Measurements from ENCODE around the gene HPN. TPM values are rescaled to one million over a fixed set of nuclear protein-coding genes. Genes with fewer than 3 reads are reported as not detected.

Gene HPN
- polyA plus RNA-seq, 6 donors from 2014 or later = not detected

GRCh38 chr19:35066691-35067563, 25.4 kb downstream of the HPN start:
- H3K9me3 Mint-ChIP-seq = peaks cover 0 to 7% (median 2%) of the 10 kb centered on the region in 7 donors
- H3K4me1 Mint-ChIP-seq = peaks cover 11 to 35% (median 16%) of the 10 kb centered on the region in 3 donors
- ATAC-seq (ENCODE audit: low read depth in 2 of 2) = peak; percentile 92 to 94
- peak overlapping the region in 6 of 8 donors; percentile 29 to 80 (median 43) for H3K4me3 Mint-ChIP-seq
- peak; percentile 88 for DNase-seq
- H3K36me3 Mint-ChIP-seq = no peaks in the 10 kb centered on the region
- peak overlapping the region in 5 of 6 donors; percentile 47 to 89 (median 83) for H3K27ac Mint-ChIP-seq
- H3K27me3 Mint-ChIP-seq = peaks cover 0 to 5% (median 0%) of the 10 kb centered on the region in 3 donors

GRCh38 chr19:35068941-35069634, 27.6 kb downstream of the HPN start:
- H3K4me1 Mint-ChIP-seq = peaks cover 12 to 36% (median 14%) of the 10 kb centered on the region in 3 donors
- no peaks in the 10 kb centered on the region for H3K36me3 Mint-ChIP-seq
- peak overlapping the region in 1 of 6 donors; percentile 87 for H3K27ac Mint-ChIP-seq
- ATAC-seq (ENCODE audit: low read depth in 2 of 2) (no peak), DNase-seq (no peak)
- H3K4me3 Mint-ChIP-seq = peak overlapping the region in 1 of 8 donors; percentile 22
- peaks cover 0 to 5% (median 0%) of the 10 kb centered on the region in 3 donors for H3K27me3 Mint-ChIP-seq
- H3K9me3 Mint-ChIP-seq = peaks cover 0 to 7% (median 2%) of the 10 kb centered on the region in 7 donors

- Mint-ChIP-seq H3K4me1 (peaks cover 16 to 39% (median 17%) of the 10 kb centered on the region in 3 donors), H3K27ac (no peak overlapping the region), H3K27me3 (peaks cover 0 to 5% (median 0%) of the 10 kb centered on the region in 3 donors), H3K4me3 (peak overlapping the region in 1 of 8 donors; percentile 22), H3K36me3 (no peaks in the 10 kb centered on the region), H3K9me3 (peaks cover 0 to 7% (median 2%) of the 10 kb centered on the region in 7 donors)
- ATAC-seq (ENCODE audit: low read depth in 2 of 2) = no peak
- DNase-seq = no peak
Measured at GRCh38 chr19:35069696-35070095, 28.2 kb downstream of the HPN start.

GRCh38 chr19:35070471-35070870, 28.9 kb downstream of the HPN start:
- Mint-ChIP-seq H3K9me3 (peaks cover 0 to 7% (median 2%) of the 10 kb centered on the region in 7 donors), H3K27ac (no peak overlapping the region), H3K36me3 (no peaks in the 10 kb centered on the region)

GRCh38 chr19:35073516-35073915, 32.0 kb downstream of the HPN start:
- DNase-seq (no peak), ATAC-seq (ENCODE audit: low read depth in 2 of 2) (no peak)
- peak overlapping the region in 1 of 8 donors; percentile 9 for H3K4me3 Mint-ChIP-seq
- H3K4me1 Mint-ChIP-seq = peaks cover 38 to 46% (median 42%) of the 10 kb centered on the region in 3 donors
- H3K36me3 Mint-ChIP-seq = no peaks in the 10 kb centered on the region
- peak overlapping the region in 2 of 6 donors; percentile 9 to 69 for H3K27ac Mint-ChIP-seq
- peaks cover 0 to 7% (median 0%) of the 10 kb centered on the region in 7 donors for H3K9me3 Mint-ChIP-seq
- H3K27me3 Mint-ChIP-seq = peaks cover 0 to 5% (median 3%) of the 10 kb centered on the region in 3 donors

More at GRCh38 chr19:35070471-35070870, 28.9 kb downstream of the HPN start:
- no peak overlapping the region for H3K4me3 Mint-ChIP-seq
- no peak for ATAC-seq (ENCODE audit: low read depth in 2 of 2)
- DNase-seq = no peak
- no peaks in the 10 kb centered on the region for H3K27me3 Mint-ChIP-seq
- H3K4me1 Mint-ChIP-seq = peaks cover 23 to 47% (median 25%) of the 10 kb centered on the region in 3 donors

GRCh38 chr19:35073941-35074340, 32.4 kb downstream of the HPN start:
- Mint-ChIP-seq H3K4me3 (peak overlapping the region in 1 of 8 donors; percentile 9), H3K4me1 (peaks cover 41 to 47% (median 43%) of the 10 kb centered on the region in 3 donors), H3K9me3 (peaks cover 0 to 7% (median 0%) of the 10 kb centered on the region in 7 donors), H3K36me3 (peaks cover 0 to under 1% of the 10 kb centered on the region in 2 donors), H3K27me3 (peaks cover 0 to 5% (median 3%) of the 10 kb centered on the region in 3 donors), H3K27ac (peak overlapping the region in 1 of 6 donors; percentile 78)
- DNase-seq = no peak
- ATAC-seq (ENCODE audit: low read depth in 2 of 2) = no peak

GRCh38 chr19:35074426-35075201, 33.1 kb downstream of the HPN start:
- Mint-ChIP-seq H3K4me3 (peak overlapping the region in 5 of 8 donors; percentile 2 to 66 (median 29)), H3K9me3 (peaks cover 0 to 7% (median 0%) of the 10 kb centered on the region in 7 donors), H3K36me3 (peaks cover 0 to 5% of the 10 kb centered on the region in 2 donors), H3K4me1 (peaks cover 42 to 46% (median 44%) of the 10 kb centered on the region in 3 donors), H3K27me3 (peaks cover 0 to 10% (median 3%) of the 10 kb centered on the region in 3 donors), H3K27ac (peak overlapping the region in 2 of 6 donors; percentile 66 to 71)
- ATAC-seq (ENCODE audit: low read depth in 2 of 2) = peak; percentile 32 to 70
- DNase-seq = no peak

- ATAC-seq (ENCODE audit: low read depth in 2 of 2) (no peak), DNase-seq (no peak)
- peaks cover 0 to 10% (median 3%) of the 10 kb centered on the region in 3 donors for H3K27me3 Mint-ChIP-seq
- peaks cover 0 to 3% (median 0%) of the 10 kb centered on the region in 7 donors for H3K9me3 Mint-ChIP-seq
- peak overlapping the region in 5 of 8 donors; percentile 2 to 54 (median 26) for H3K4me3 Mint-ChIP-seq
- H3K4me1 Mint-ChIP-seq = peaks cover 41 to 46% (median 42%) of the 10 kb centered on the region in 3 donors
- peak overlapping the region in 3 of 6 donors; percentile 55 to 76 (median 71) for H3K27ac Mint-ChIP-seq
- H3K36me3 Mint-ChIP-seq = peaks cover 0 to 5% of the 10 kb centered on the region in 2 donors
Measured at GRCh38 chr19:35075202-35076025, 33.9 kb downstream of the HPN start.

- Mint-ChIP-seq H3K27ac (peak overlapping the region in 1 of 6 donors; percentile 63), H3K36me3 (peaks cover 0 to 5% of the 10 kb centered on the region in 2 donors), H3K4me3 (no peak overlapping the region), H3K4me1 (peaks cover 42 to 46% (median 43%) of the 10 kb centered on the region in 3 donors), H3K27me3 (peaks cover 0 to 10% (median 3%) of the 10 kb centered on the region in 3 donors), H3K9me3 (no peaks in the 10 kb centered on the region)
- DNase-seq (no peak), ATAC-seq (ENCODE audit: low read depth in 2 of 2) (no peak)
Measured at GRCh38 chr19:35076026-35076370, 34.5 kb downstream of the HPN start.

GRCh38 chr19:35076657-35077056, 35.1 kb downstream of the HPN start:
- H3K27me3 Mint-ChIP-seq = peaks cover 0 to 10% (median 3%) of the 10 kb centered on the region in 3 donors
- DNase-seq (no peak), ATAC-seq (ENCODE audit: low read depth in 2 of 2) (peak in 1 of 2 donors; percentile 20)
- H3K36me3 Mint-ChIP-seq = peaks cover 0 to 5% of the 10 kb centered on the region in 2 donors
- H3K4me1 Mint-ChIP-seq = peaks cover 45 to 49% (median 46%) of the 10 kb centered on the region in 3 donors
- H3K4me3 Mint-ChIP-seq = peak overlapping the region in 2 of 8 donors; percentile 15 to 57
- H3K9me3 Mint-ChIP-seq = no peaks in the 10 kb centered on the region
- H3K27ac Mint-ChIP-seq = peak overlapping the region in 1 of 6 donors; percentile 41

- peaks cover 48 to 57% (median 49%) of the 10 kb centered on the region in 3 donors for H3K4me1 Mint-ChIP-seq
- no peak for ATAC-seq (ENCODE audit: low read depth in 2 of 2)
Measured at GRCh38 chr19:35077411-35078223, 36.1 kb downstream of the HPN start.

More at GRCh38 chr19:35077411-35078223, 36.1 kb downstream of the HPN start:
- Mint-ChIP-seq H3K36me3 (peaks cover 0 to 5% of the 10 kb centered on the region in 2 donors), H3K4me3 (peak overlapping the region in 1 of 8 donors; percentile 0), H3K27me3 (peaks cover 0 to 10% (median 3%) of the 10 kb centered on the region in 3 donors), H3K27ac (peak overlapping the region; percentile 41 to 93 (median 72)), H3K9me3 (no peaks in the 10 kb centered on the region)
- DNase-seq = no peak

Data from naive B cell (primary cell).